HL-60/S4 treated with retinoic acid at 250 ng/mL for 4 days and 3 days (cell line): Measurements from ENCODE around the gene PROZ.

Experiments used
- in situ Hi-C: fragments of 300-500 bp; cut with MboI; formaldehyde crosslinking; loops from 2 replicates; pipeline ENCODE4 v1.7.0; 2022; ENCODE audit warnings: low sequenced_read_pairs

The PROZ gene

GRCh38 chr13:113119822-113120189 lies 38.6 kb upstream of the PROZ start:
- in situ Hi-C loops = no loop called here

GRCh38 chr13:113120300-113121182 lies 37.9 kb upstream of the PROZ start:
- in situ Hi-C loops = no loop called here

- in situ Hi-C loops = no loop called here
Measured at GRCh38 chr13:113121183-113121927, 37.1 kb upstream of the PROZ start.

- in situ Hi-C loops = no loop called here
Measured at GRCh38 chr13:113121928-113122471, 36.4 kb upstream of the PROZ start.

DNA sequence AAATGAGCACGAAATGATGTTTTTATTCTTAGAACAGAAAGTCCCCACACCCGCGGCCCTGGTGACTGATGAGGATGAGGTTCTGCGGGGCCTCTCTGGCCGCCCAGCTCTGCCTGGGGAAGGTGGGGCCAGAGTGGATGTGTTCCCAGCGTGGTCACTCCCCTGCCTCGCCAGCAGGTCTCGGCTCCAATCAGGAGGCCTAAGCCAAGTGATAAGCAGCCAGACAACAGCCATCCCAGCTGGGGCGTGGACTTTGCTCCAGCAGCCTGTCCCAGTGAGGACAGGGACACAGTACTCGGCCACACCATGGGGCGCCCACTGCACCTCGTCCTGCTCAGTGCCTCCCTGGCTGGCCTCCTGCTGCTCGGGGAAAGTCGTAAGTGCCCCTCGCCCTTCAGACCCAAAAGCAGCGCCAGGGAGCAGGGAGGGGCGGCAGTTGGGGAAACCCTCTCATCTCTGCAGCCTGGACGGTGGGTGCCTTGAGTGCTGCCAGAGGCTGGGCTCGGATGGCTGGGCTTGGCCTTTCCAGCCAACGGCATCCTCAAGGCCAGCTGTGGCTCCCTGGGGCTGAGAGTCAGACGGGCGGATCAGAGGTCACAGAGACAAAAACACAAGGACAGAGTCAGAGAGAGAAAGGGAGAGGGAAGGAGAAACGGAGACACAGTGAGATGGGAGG lies 35.8 kb upstream of the PROZ start, which contains the start of gene F10:
Gene F10 (plus strand): TSS at position 250 of the 676 bp plus-strand sequence. CDS start 57 bp downstream, at position 307.
- in situ Hi-C loops = no loop called here

DNA sequence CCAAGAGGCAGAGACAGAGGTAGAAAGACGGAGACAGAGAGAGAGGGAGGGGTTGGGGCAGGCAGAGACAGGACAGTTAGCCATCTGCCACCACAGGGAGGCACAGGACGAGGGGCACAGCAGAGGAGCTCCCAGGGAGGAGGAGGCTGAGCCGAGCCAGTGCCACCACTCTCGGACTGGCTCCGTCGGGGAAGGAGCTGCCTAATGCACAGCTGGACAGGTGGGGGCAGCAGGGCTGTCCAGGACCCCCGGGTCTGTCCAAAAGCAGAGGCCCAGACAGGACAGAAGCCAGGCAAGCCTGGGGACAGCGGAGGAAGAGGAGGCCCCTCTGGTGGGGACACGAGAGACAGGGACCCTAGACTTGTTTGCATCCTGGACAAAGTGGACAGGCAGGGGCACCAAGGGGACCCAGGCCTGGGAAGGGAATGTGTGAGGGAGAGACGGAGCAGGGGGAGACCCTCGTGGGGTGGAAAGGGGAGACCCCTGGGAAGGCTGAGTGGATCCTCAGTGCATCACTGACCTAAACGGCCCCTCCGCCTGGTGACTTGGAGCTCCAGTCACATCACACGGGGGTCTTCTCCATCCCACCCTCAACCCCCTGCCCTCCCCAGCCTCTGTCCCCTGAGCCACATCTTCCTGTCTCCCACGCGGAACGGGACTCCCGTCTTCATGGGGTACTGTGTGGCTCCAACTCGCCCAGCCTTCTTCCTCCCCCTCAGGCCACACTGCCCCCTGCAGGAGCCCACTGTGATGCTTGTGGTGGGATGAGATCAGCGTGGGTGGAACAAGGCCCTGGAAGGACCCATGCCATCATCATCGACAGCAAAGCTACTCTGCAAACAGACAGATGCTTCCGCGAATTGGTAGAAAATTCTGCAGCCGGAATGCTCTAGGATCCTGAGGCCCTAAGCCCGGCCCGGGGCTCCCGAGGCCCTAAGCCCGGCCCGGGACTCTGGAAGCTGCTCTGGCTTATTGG lies 34.9 kb upstream of the PROZ start:
- in situ Hi-C loops = no loop called here

- in situ Hi-C loops = no loop called here
Measured at GRCh38 chr13:113124211-113124970, 34.1 kb upstream of the PROZ start.

DNA sequence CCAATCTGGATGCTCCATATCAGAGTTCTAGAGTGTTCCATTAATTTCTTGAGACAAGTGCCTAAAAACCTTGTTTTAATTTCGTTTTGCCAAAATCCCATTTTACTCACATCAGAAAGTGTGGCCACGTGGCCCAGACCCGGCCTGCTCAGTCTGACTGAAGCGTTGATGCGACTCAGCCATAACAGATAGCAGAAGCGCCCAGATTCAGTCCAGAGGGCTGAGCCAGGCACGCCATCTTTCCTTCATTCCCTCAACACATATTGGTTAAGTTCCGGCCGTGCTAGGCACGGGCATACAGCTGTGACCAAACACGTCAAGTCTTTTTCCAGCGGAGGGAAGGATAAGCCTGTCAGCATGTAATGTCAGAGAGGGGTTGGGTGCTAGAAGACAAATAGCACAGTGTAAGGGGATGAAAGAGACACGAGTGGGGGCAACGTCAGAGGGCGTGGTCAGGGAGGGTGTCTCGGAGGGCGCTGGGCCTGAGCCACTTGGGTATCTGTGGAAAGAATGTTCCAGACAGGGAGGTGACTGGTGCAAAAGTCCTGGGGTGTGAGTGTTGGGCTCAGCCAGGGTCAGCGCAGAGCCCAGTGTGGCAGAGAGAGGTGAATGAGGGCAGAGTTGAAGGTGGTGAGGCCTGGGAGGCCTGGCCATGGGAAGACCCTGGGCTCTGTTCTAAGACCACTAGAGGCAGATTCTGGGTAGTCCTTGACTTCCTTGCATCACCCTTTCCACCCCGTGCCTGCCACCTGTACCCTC lies 32.8 kb upstream of the PROZ start:
- in situ Hi-C loops = no loop called here

GRCh38 chr13:113126265-113127150 lies 31.9 kb upstream of the PROZ start:
- in situ Hi-C loops = no loop called here

- in situ Hi-C loops = no loop called here
Measured at GRCh38 chr13:113129480-113129879, 29.0 kb upstream of the PROZ start.

- in situ Hi-C loops = no loop called here
Measured at GRCh38 chr13:113129921-113130750, 28.3 kb upstream of the PROZ start.

- in situ Hi-C loops = no loop called here
Measured at GRCh38 chr13:113135281-113135760, 23.1 kb upstream of the PROZ start.

DNA sequence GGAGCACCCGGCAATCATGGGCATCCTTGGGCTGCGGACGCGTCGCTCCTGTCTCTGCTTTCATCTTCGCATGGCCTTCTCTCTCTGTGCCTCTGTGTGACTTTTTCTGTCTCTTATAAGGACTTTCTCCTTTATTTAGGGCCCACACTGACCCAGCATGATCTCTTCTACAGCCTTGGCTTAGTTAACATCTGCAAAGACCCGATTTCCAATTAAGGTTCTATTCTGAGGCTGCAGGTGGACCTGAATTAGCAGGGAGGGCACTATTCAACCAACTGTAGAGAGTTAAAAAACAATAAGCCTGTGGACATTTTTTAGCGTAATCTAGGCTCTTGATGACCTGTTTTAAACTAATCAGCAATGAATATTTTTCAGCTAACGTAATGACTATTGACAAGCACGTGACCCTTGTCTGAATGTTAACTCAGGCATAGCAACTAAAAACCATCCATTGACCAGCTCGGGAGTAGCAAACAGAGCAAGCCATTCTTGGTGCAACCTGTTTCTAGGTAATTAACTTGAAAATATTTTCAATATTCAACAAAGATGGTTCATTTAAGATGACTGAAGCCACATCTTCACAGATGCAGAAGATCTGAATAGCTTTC lies 20.7 kb upstream of the PROZ start:
- in situ Hi-C loops = no loop called here

DNA sequence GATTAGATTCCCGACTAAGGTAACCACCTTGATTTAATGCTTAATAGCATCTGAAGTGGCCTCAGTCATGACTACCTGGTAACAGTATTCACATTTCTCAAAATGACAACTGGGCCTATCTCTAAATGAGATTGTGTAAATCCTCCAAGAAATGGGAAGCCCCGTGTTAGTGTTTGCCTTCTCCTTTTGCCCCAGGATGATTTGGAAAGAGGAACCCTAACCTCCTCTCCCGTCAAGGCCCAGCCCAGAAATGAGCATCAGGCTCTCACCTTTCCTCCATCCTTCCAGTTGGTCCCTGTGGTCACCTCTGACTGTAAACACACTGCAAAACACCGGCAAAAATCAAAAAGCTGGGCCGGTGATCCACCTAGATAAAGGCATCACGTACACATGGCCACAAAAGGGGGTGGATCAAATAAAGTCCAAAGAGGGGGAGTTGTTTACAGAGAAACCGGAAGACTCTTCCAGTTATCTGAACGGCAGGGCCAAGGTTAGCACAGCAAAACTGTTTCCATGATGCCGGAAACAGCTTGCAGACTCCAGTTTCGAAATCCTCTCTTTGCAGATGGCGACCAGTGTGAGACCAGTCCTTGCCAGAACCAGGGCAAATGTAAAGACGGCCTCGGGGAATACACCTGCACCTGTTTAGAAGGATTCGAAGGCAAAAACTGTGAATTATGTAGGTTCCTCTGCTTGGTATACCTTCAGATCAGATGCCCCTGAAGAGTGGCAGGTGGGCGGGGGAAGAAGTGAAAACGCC lies 19.5 kb upstream of the PROZ start:
- in situ Hi-C loops = no loop called here

- in situ Hi-C loops = no loop called here
Measured at GRCh38 chr13:113139577-113139976, 18.9 kb upstream of the PROZ start.
